ENCODE data around the gene FOS. TPM values are rescaled to one million over a fixed set of nuclear protein-coding genes. Genes with fewer than 3 reads are reported as not detected.
"Not testable (repeated sequence)": the region's sequence is repeated elsewhere in the genome, so short reads cannot be mapped to it uniquely, and the experiment has no call there.

FOS gene
- total RNA-seq, 1 donor from 2014 or later, result 32.9 TPM

DNA sequence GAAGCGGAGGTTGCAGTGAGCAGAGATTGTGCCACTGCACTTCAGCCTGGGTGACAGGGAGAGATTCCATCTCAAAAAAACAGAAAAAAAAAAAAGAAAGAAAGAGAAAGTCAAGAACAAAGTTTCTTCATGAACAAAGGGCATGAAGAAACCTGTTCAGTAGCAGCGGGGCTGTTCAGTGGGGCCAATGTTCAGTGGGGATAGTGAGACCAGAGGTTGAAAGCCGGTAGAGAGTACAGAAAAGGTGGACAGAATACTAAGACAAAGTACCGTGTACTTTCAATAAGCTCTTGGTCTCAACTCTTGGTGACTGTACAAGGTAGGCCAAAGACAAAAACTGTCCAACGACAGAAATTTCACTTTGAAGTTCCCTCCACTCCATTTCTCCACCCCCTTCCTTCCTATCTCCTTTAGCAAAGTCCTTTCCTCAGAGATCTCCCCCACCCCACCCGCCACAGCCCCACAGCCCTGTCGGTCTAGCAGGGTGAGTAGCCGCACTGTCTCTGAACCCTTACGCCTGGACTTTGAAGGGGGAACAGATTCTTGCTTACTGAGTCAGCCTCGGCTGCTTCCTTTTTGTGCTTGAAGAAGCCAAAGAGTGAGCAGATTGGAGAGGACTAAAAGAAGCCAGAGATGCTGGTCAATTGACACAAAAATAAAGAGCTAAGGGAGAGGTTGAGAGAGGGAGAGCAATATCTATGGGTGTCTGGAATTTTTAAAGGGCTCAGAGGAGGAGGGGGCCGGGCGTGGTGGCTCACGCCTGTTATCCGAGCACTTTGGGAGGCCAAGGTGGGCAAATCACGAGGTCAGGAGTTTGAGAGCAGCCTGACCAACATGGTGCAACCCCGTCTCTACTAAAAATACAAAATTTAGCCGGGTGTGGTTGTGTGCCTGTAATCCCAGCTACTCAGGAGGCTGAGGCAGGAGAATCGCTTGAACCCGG lies 44.2 kb upstream of the FOS start:
- Mint-ChIP-seq H3K9me3 (peaks cover 2% of the 10 kb centered on the region), H3K4me3 (no peak overlapping the region), H3K27ac (peak overlapping the region; percentile 43), H3K36me3 (no peaks in the 10 kb centered on the region), H3K4me1 (peaks cover 45% of the 10 kb centered on the region), H3K27me3 (ENCODE audit: insufficient read depth, low read depth) (peaks cover 10% of the 10 kb centered on the region)
- peak overlapping the region; percentile 63 for H2AFZ ChIP-seq (replicated peaks)
- H3K4me1 ChIP-seq, result peaks cover 22% of the 10 kb centered on the region
- TF ChIP-seq EZH2phosphoT487 (IDR thresholded peaks at IDR 0.05) (no peak), EZH2 (IDR thresholded peaks at IDR 0.05) (no peak)
- TF ChIP-seq, protein P1, sequence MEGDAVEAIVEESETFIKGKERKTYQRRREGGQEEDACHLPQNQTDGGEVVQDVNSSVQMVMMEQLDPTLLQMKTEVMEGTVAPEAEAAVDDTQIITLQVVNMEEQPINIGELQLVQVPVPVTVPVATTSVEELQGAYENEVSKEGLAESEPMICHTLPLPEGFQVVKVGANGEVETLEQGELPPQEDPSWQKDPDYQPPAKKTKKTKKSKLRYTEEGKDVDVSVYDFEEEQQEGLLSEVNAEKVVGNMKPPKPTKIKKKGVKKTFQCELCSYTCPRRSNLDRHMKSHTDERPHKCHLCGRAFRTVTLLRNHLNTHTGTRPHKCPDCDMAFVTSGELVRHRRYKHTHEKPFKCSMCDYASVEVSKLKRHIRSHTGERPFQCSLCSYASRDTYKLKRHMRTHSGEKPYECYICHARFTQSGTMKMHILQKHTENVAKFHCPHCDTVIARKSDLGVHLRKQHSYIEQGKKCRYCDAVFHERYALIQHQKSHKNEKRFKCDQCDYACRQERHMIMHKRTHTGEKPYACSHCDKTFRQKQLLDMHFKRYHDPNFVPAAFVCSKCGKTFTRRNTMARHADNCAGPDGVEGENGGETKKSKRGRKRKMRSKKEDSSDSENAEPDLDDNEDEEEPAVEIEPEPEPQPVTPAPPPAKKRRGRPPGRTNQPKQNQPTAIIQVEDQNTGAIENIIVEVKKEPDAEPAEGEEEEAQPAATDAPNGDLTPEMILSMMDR (IDR thresholded peaks at IDR 0.05), result no peak
- no peak overlapping the region for H3K27ac ChIP-seq
- H3K79me2 ChIP-seq (ENCODE audit: low read depth), result no peaks in the 10 kb centered on the region
- H3K4me2 ChIP-seq, result no peak overlapping the region
- H3K9ac ChIP-seq, result no peak overlapping the region
- H3K9me3 ChIP-seq (ENCODE audit: low read depth), result no peaks in the 10 kb centered on the region
- H3F3A ChIP-seq (ENCODE audit: low read depth), result no peaks in the 10 kb centered on the region
- no peak overlapping the region for H3K4me3 ChIP-seq
- no peaks in the 10 kb centered on the region for H4K20me1 ChIP-seq (ENCODE audit: low read depth)
- DNase-seq (ENCODE audit: low spot score), result no peak
- H3K27me3 ChIP-seq, result no peaks in the 10 kb centered on the region
- H3K36me3 ChIP-seq, result no peaks in the 10 kb centered on the region

DNA sequence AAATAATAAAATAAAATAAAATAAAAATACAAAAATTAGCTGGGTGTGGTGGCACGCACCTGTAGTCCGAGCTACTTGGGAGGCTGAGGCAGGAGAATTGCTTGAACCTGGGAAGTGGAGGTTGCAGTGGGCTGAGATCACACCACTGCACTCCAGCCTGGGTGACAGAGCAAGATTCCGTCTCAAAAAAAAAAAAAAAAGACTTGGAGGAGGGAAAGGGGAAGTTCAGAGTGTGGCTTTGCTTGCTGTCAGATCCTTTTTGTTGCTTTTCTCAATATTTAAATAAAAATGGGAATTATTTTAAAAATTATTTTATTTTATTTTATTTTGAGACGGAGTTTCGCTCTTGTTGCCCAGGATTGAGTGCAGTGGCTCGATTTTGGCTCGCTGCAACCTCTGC lies 43.4 kb upstream of the FOS start:
- H3K27me3 Mint-ChIP-seq (ENCODE audit: insufficient read depth, low read depth); H3K9me3 ChIP-seq (ENCODE audit: low read depth); H3K36me3 ChIP-seq; H3K79me2 ChIP-seq (ENCODE audit: low read depth); H3K4me2 ChIP-seq; DNase-seq (ENCODE audit: low spot score); H3F3A ChIP-seq (ENCODE audit: low read depth); H3K9me3 Mint-ChIP-seq; H3K4me3 Mint-ChIP-seq; H4K20me1 ChIP-seq (ENCODE audit: low read depth); H3K9ac ChIP-seq; H2AFZ ChIP-seq (replicated peaks); H3K4me3 ChIP-seq; H3K27me3 ChIP-seq; H3K27ac Mint-ChIP-seq; H3K27ac ChIP-seq; H3K36me3 Mint-ChIP-seq: not testable (repeated sequence)
- H3K4me1 ChIP-seq, result peaks cover 22% of the 10 kb centered on the region
- peaks cover 48% of the 10 kb centered on the region for H3K4me1 Mint-ChIP-seq

DNA sequence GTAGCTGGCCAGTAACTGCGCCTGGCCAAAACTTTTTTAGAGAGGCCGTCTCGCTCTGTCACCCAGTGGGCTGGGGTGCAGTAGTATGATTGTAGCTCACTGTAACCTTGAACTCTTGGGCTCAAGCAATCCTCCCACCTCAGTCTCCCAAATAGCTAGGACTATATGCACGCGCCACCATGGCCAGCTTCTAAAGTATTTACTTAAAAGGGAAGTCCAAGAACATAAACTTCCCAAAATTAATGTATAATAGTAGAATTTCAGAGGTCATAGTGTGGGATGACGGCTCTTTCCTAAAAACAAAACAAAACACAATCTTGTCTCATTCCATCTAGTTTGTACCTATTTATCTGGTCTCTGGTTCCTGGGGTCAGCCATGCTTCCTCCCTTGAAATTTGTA lies 42.2 kb upstream of the FOS start:
- H3K4me3 ChIP-seq, result no peak overlapping the region
- no peak for DNase-seq (ENCODE audit: low spot score)
- H3F3A ChIP-seq (ENCODE audit: low read depth), result no peaks in the 10 kb centered on the region
- Mint-ChIP-seq H3K36me3 (no peaks in the 10 kb centered on the region), H3K4me1 (peaks cover 42% of the 10 kb centered on the region), H3K4me3 (no peak overlapping the region), H3K27ac (peak overlapping the region; percentile 73), H3K27me3 (ENCODE audit: insufficient read depth, low read depth) (peaks cover 4% of the 10 kb centered on the region), H3K9me3 (peaks cover 2% of the 10 kb centered on the region)
- no peak overlapping the region for H3K9ac ChIP-seq
- H3K9me3 ChIP-seq (ENCODE audit: low read depth), result no peaks in the 10 kb centered on the region
- no peaks in the 10 kb centered on the region for H3K27me3 ChIP-seq
- no peaks in the 10 kb centered on the region for H3K79me2 ChIP-seq (ENCODE audit: low read depth)
- peaks cover 20% of the 10 kb centered on the region for H3K4me1 ChIP-seq
- H3K4me2 ChIP-seq, result no peak overlapping the region
- no peaks in the 10 kb centered on the region for H3K36me3 ChIP-seq
- no peak overlapping the region for H2AFZ ChIP-seq (replicated peaks)
- no peaks in the 10 kb centered on the region for H4K20me1 ChIP-seq (ENCODE audit: low read depth)
- H3K27ac ChIP-seq, result no peak overlapping the region
- TF ChIP-seq EZH2 (IDR thresholded peaks at IDR 0.05) (no peak), EZH2phosphoT487 (IDR thresholded peaks at IDR 0.05) (no peak)
- TF ChIP-seq, protein P1 (IDR thresholded peaks at IDR 0.05), result no peak

DNA sequence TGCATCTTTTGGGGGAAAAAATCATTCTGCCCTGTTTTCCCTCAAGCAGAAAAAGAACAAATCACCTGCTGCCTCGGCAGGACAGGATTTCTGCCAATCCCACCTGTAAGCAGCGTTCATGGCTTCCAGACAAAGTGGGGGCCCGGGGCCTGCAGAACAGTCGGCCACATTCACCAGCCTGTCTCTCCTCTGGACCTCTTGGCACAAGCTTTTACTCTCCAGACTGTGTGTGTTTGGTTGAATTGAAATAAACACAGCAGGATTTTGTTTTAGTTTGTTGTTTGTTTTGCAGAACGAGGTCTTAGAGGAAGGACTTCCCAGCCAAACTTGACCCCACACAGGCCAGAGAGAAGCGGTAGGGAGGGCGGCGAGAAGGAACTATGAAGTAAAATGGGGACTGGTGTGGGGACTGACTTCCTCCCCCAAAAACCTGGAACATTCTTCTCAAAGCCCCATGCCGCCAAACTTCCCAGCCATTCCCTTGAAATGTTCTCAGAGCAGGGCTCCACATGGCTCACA lies 41.7 kb upstream of the FOS start:
- Histone ChIP-seq H3F3A (ENCODE audit: low read depth) (no peaks in the 10 kb centered on the region), H3K4me2 (no peak overlapping the region), H3K9ac (no peak overlapping the region), H4K20me1 (ENCODE audit: low read depth) (no peaks in the 10 kb centered on the region), H3K4me1 (peaks cover 20% of the 10 kb centered on the region), H3K9me3 (ENCODE audit: low read depth) (no peaks in the 10 kb centered on the region), H3K27ac (no peak overlapping the region), H3K36me3 (no peaks in the 10 kb centered on the region), H3K4me3 (no peak overlapping the region), H3K79me2 (ENCODE audit: low read depth) (no peaks in the 10 kb centered on the region), H3K27me3 (no peaks in the 10 kb centered on the region), H2AFZ (replicated peaks) (peak overlapping the region; percentile 68)
- Mint-ChIP-seq H3K4me1 (peaks cover 42% of the 10 kb centered on the region), H3K36me3 (no peaks in the 10 kb centered on the region), H3K27ac (peak overlapping the region; percentile 73), H3K4me3 (no peak overlapping the region), H3K27me3 (ENCODE audit: insufficient read depth, low read depth) (peaks cover 7% of the 10 kb centered on the region), H3K9me3 (peaks cover 2% of the 10 kb centered on the region)
- no peak for TF ChIP-seq EZH2phosphoT487 (IDR thresholded peaks at IDR 0.05)
- no peak for DNase-seq (ENCODE audit: low spot score)

All from neural progenitor cell (in vitro differentiated cells).